HepG2 (cell line): Measurements from ENCODE around the gene ZNF141. TPM values are rescaled to one million over a fixed set of nuclear protein-coding genes. Genes with fewer than 3 reads are reported as not detected.

ENCODE experiments used
- CREB1 ChIP-seq, 2 experiments: fragments of 450-650 bp in 1 of 2; IDR thresholded peaks; 2 replicates each; pipeline ENCODE4 v1.6.1; 2016 to 2017; ENCODE audit warnings: control low read depth in 1 of 2, mild to moderate bottlenecking in 1 of 2, missing compliant biosample characterization in 1 of 2, missing genetic modification characterization in 1 of 2
- HNF4A ChIP-seq: sonication (generic); formaldehyde crosslinking; IDR thresholded peaks from 2 replicates; pipeline ENCODE4 v1.4.0; 2020; ENCODE audit warnings: missing genetic modification reagents
- SOX5 ChIP-seq: IDR thresholded peaks from 2 replicates; pipeline ENCODE4 v1.6.1; 2016; ENCODE audit warnings: borderline replicate concordance
- polyA plus RNA-seq, 8 experiments: library from polyadenylated mRNA; depleted of rRNA in 3 of 8; stranded (reverse) in 7 of 8; unstranded in 1 of 8; fragments of >200 nt; fragmentation: Illumina TruSeq in 4 of 8; extraction: Trizol in 4 of 8; gene quantifications; 2 replicates each; pipeline versions ENCODE4 v1.2.1 to v1.2.3, GENCODE V29; 2011 to 2016; ENCODE audit warnings: low read depth in 4 of 8, missing spikeins in 1 of 8, mixed read lengths in 1 of 8; ENCODE audit not compliant: insufficient read depth in 1 of 8
- total RNA-seq, 5 experiments: library from RNA; depleted of rRNA; stranded (reverse); fragments of >200 nt; fragmentation: Illumina TruSeq; extraction: Trizol; gene quantifications; 2 replicates each; pipeline ENCODE4 v1.2.3, GENCODE V29; 2016; ENCODE audit warnings: low read depth in 1 of 5
- TF ChIP-seq, protein P1 (sequence below): sonication (generic); formaldehyde crosslinking; IDR thresholded peaks from 2 replicates; pipeline ENCODE4 v1.5.1; 2020; ENCODE audit warnings: missing genetic modification reagents, mild to moderate bottlenecking, borderline replicate concordance
- TF ChIP-seq, protein P2 (sequence below): sonication (generic); formaldehyde crosslinking; IDR thresholded peaks from 2 replicates; pipeline ENCODE4 v1.4.0; 2020; ENCODE audit warnings: missing genetic modification reagents, borderline replicate concordance
- TF ChIP-seq, protein P3 (sequence below): sonication (generic); formaldehyde crosslinking; IDR thresholded peaks from 2 replicates; pipeline ENCODE4 v1.5.0; 2020; ENCODE audit warnings: mild to moderate bottlenecking, missing genetic modification reagents, moderate library complexity
- TF ChIP-seq, protein P4 (sequence below): sonication (generic); formaldehyde crosslinking; IDR thresholded peaks from 2 replicates; pipeline ENCODE4 v1.9.0; 2021; ENCODE audit warnings: missing genetic modification reagents, borderline replicate concordance

Gene ZNF141
- total and polyA plus RNA-seq, 2 of the 13 experiments (the other 11 are each of a cell fraction or from before 2014, with no cell fraction given): not detected

DNA sequence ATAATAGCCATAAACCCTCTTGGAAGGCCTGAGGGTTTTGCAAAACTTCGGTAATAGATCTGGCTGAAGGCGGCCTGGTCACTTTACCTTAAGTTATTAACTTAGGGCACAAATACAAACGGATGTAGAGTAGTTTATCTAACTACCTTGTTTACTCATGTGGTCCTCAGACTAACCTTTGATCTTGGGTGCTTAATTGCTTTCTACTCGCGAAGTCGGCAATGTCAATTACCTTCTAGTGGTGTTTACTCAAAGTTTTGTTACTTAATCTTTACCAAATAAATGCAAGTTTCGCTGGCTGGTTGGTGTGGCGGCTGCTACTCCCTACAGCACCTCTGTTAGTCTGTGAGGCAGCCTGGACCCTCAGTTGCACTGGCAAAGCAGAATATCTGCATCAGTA, 8.9 kb upstream of the ZNF141 start (continued):
- TF ChIP-seq CREB1 (IDR thresholded peaks at IDR 0.05): no peak
- TF ChIP-seq CREB1 (CRISPR knock-in tag; IDR thresholded peaks at IDR 0.05): no peak
- peak; percentile 38; the same call in 1 of the 2 replicates for TF ChIP-seq HNF4A (CRISPR knock-in tag)
- TF ChIP-seq, protein P1, sequence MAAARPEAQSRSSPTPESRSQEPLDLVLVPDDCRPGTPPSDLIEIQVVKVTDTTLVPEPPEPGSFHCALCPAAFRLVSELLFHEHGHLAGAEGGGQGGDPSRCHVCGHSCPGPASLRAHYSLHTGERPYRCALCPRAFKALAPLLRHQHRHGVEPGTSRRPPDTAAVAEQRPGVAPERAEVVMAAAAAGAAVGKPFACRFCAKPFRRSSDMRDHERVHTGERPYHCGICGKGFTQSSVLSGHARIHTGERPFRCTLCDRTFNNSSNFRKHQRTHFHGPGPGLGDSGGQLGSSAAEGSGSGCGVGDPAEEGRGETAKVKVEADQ (CRISPR knock-in tag): no peak
- TF ChIP-seq, protein P2, sequence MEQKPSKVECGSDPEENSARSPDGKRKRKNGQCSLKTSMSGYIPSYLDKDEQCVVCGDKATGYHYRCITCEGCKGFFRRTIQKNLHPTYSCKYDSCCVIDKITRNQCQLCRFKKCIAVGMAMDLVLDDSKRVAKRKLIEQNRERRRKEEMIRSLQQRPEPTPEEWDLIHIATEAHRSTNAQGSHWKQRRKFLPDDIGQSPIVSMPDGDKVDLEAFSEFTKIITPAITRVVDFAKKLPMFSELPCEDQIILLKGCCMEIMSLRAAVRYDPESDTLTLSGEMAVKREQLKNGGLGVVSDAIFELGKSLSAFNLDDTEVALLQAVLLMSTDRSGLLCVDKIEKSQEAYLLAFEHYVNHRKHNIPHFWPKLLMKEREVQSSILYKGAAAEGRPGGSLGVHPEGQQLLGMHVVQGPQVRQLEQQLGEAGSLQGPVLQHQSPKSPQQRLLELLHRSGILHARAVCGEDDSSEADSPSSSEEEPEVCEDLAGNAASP (CRISPR knock-in tag): no peak
- no peak for TF ChIP-seq SOX5 (CRISPR knock-in tag)
- TF ChIP-seq, protein P3, sequence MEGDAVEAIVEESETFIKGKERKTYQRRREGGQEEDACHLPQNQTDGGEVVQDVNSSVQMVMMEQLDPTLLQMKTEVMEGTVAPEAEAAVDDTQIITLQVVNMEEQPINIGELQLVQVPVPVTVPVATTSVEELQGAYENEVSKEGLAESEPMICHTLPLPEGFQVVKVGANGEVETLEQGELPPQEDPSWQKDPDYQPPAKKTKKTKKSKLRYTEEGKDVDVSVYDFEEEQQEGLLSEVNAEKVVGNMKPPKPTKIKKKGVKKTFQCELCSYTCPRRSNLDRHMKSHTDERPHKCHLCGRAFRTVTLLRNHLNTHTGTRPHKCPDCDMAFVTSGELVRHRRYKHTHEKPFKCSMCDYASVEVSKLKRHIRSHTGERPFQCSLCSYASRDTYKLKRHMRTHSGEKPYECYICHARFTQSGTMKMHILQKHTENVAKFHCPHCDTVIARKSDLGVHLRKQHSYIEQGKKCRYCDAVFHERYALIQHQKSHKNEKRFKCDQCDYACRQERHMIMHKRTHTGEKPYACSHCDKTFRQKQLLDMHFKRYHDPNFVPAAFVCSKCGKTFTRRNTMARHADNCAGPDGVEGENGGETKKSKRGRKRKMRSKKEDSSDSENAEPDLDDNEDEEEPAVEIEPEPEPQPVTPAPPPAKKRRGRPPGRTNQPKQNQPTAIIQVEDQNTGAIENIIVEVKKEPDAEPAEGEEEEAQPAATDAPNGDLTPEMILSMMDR (CRISPR knock-in tag): no peak
- TF ChIP-seq, protein P4, sequence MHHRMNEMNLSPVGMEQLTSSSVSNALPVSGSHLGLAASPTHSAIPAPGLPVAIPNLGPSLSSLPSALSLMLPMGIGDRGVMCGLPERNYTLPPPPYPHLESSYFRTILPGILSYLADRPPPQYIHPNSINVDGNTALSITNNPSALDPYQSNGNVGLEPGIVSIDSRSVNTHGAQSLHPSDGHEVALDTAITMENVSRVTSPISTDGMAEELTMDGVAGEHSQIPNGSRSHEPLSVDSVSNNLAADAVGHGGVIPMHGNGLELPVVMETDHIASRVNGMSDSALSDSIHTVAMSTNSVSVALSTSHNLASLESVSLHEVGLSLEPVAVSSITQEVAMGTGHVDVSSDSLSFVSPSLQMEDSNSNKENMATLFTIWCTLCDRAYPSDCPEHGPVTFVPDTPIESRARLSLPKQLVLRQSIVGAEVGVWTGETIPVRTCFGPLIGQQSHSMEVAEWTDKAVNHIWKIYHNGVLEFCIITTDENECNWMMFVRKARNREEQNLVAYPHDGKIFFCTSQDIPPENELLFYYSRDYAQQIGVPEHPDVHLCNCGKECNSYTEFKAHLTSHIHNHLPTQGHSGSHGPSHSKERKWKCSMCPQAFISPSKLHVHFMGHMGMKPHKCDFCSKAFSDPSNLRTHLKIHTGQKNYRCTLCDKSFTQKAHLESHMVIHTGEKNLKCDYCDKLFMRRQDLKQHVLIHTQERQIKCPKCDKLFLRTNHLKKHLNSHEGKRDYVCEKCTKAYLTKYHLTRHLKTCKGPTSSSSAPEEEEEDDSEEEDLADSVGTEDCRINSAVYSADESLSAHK (CRISPR knock-in tag): no peak
